Stimulated activated CD4-positive, alpha-beta T cell treated with anti-CD3 and anti-CD28 coated beads, TNF-alpha, amount 100 ng/mL, for 48 hours (primary cell): Measurements from ENCODE around the gene UCP2.
"Not testable (repeated sequence)": the region's sequence is repeated elsewhere in the genome, so short reads cannot be mapped to it uniquely, and the experiment has no call there.

Experiments
- DNase-seq, 3 donors: peaks; one replicate each; pipeline ENCODE4 v3.0.0-alpha.2; 2020; ENCODE audit warnings: low read depth in 3 of 3

The UCP2 gene

DNA sequence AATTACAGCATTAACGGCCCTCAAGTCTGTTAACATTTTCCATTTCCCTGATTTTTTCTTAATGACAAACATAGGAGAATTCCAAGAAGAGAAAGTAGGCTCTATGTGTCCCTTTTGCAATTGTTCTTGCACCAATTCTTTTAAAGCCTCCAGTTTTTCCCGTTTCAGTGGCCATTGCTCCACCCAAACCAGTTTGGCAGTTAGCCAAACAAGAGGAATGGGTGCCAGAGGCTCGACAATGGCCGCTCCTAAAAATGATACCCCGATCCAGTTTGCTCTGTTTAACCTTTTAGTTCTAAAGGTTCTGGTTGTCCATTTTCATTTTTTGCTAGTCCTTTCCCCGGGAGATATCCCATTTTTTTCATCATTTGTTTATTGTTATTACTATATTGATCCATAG lies 38.6 kb downstream of the UCP2 start:
- DNase-seq = no peak

DNA sequence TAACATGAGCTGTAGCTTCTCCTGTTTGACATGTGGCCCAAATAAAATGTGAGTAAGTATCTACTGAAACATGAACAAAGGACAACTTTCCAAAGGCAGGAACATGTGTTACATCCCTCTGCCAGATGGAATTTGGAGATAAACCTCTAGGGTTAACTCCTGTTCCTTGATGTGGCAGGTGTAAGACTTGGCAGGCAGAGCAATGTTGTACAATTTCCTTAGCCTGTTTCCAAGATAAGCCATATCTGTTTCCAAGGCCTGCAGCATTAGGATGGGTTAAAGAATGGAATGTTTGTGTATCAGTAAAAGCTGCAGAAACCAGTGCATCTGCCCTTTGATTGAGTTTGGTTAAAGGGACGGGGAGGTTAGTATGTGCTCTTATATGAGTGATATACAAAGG lies 40.6 kb downstream of the UCP2 start:
- no peak for DNase-seq

DNA sequence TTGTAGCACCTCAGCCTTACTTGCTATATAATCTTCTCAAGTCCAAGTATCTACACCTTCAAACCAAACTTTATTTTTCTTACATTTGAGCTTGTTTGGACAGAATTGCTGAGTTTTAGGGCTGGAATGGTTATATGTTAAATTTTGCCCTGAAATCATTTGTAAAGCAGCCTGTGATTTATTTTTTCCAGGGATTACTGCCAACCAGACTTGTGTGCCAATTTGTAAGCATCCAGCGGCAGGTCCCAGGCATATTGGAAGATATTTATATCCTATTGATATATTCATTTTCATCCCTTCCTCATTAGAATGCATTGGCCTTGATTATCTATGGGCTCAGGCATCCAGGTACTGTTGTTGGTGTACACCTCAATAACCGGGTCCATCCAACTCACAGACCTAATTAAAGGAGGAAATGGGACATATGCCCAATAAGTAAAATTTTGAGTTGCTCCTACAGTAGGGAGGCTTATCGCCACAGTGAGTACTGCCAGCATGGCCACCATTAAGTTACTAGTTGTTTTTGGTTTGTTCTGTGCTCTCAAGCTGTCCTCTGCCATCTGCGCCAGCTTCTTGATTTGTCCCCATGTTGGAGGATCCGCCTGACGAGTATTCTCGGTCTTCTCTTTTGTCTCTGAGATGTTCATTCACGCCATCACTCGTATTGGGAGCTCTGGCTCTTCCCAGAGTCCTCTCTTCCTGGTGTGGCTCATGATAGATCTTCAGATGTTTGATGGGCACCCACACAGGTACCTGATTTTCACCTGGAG lies 41.7 kb downstream of the UCP2 start:
- DNase-seq = no peak

DNA sequence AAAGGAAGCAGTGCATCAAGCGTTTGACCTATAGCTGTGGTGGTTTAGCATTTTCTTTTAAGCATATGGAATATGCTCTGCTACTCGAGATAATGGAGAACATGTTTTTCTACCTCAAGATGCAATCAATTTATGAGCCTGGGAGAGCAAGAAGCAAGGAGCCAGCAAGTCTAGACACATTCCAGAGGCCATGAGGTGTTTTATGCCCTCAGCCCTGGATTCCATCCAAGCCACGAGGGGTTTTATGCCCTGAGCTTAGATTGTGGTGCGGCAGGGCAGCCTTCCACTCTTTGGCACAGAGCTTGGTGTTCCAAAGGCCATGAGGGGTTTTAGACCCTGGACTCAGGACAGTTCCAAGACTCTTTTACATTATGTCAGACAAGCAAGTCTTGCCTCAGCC lies 43.5 kb downstream of the UCP2 start:
- DNase-seq = no peak

DNA sequence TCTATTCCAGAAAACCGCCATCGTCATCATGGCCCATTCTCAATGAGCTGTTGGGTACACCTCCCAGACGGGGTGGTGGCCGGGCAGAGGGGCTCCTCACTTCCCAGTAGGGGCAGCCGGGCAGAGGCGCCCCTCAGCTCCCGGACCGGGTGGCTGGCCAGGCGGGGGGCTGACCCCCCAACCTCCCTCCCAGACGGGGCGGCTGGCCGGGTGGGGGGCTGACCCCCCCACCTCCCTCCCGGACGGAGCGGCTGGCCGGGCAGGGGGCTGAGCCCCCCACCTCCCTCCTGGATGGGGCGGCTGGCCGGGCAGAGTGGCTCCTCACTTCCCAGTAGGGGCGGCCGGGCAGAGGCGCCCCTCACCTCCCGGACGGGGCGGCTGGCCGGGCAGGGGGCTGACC lies 46.6 kb downstream of the UCP2 start:
- not testable (repeated sequence) for DNase-seq

DNA sequence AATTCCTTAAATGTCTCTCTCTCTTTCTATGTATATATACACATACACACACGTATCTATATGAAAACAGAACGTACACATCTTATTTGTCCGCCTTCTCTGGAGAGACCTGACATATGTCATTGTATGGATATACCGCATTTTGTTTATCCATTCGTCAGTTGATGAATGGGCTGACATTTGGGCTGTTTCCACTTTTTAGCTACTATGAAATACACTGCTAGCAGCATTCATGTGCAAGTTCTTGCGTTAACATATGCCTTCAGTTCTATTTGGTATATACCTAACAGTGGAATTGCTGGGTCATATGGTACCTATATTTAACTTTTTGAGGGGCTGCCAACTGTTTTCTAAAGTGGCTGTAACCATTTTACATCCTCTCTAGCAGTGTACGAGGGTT lies 49.9 kb downstream of the UCP2 start:
- DNase-seq = no peak

DNA sequence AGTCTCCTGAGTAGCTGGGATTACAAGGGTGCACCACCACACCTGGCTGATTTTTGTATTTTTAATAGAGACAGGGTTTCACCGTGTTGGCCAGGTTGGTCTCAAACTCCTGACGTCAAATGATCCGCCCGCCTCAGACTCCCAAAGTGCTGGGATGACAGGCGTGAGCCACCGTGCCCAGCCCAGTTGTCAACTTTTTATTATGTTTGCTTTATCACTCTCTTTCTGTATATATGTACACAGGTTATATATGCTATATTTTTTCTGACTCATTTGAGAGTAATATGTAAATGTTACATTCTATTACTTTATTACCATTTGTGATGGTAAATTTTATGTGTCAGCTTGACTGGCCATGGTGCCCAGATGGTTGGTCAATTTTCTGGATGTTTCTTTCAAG lies 50.7 kb downstream of the UCP2 start:
- no peak for DNase-seq

DNA sequence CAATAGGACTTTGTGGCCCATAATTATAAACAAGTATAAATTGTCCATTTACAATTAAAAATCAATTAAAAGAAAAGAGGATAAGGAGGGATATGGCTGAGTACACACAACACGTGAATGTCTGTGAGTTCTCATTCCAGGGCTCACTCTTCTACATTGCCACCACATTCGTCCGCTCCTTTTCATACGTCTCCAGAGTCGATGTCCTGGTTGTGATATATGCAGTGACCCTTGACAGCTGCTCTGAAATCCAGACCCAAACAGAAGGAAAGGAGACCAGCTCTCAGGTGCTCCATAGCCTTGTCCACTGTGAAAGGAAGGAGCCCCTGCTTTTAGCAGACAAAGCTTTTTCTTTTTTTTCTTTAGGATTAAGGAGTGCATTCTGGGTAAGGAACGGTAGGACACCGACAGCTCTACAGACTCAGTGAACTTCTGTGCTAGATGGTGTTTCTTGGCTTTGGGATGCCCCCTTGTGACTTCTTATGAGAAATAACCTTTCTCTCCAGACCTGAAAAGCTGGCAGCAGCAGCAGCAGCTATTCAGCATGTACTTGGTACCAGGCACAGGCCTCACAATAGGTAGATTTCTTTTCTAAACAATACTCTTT lies 51.5 kb downstream of the UCP2 start:
- DNase-seq = no peak

DNA sequence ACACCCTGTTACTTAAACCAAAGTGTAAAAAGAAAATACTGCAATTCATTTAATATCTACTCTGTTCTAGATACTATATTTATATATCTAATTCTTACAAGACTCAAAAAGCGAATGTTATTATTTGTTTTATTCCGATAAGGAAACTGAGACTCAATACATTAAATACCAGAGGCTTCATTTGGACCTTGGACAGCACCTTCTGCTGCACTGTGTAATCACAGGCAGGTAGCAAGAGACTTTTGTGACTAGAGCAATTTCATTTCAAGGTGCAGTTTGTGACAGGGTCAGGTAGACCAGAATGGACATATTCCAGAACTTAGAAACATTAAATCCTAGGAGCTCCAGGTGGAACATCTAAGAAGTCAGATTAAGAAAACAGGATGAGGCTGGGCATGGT lies 53.3 kb downstream of the UCP2 start:
- no peak for DNase-seq
